Endothelial cell (in vitro differentiated cells): ENCODE results near the gene TBC1D22A. TPM values are rescaled to one million over a fixed set of nuclear protein-coding genes. Genes with fewer than 3 reads are reported as not detected.

Experiments
- DNase-seq: peaks from one replicate; pipeline ENCODE4 v3.0.0; 2021; ENCODE audit warnings: low spot score
- H3K27ac Mint-ChIP-seq: one replicate; pipeline ENCODE4 v1.8.0; 2021; ENCODE audit warnings: mixed read lengths, inconsistent platforms; ENCODE audit not compliant: unreplicated experiment
- H3K27me3 Mint-ChIP-seq: one replicate; pipeline ENCODE4 v1.8.0; 2021; ENCODE audit warnings: mild to moderate bottlenecking, moderate library complexity, mixed read lengths, inconsistent platforms; ENCODE audit not compliant: unreplicated experiment
- H3K36me3 Mint-ChIP-seq: one replicate; pipeline ENCODE4 v1.8.0; 2021; ENCODE audit warnings: mild to moderate bottlenecking, low read depth, mixed read lengths, inconsistent platforms; ENCODE audit not compliant: unreplicated experiment
- H3K4me1 Mint-ChIP-seq: one replicate; pipeline ENCODE4 v1.8.0; 2021; ENCODE audit warnings: mild to moderate bottlenecking, mixed read lengths, inconsistent platforms; ENCODE audit not compliant: unreplicated experiment
- H3K4me3 Mint-ChIP-seq: one replicate; pipeline ENCODE4 v1.8.0; 2021; ENCODE audit warnings: mild to moderate bottlenecking, mixed read lengths, inconsistent platforms; ENCODE audit not compliant: unreplicated experiment
- H3K9me3 Mint-ChIP-seq: one replicate; pipeline ENCODE4 v1.8.0; 2021; ENCODE audit warnings: mixed read lengths, inconsistent platforms; ENCODE audit not compliant: unreplicated experiment
- total RNA-seq: library from RNA; stranded (reverse); fragmentation: NEBNext Ultra II Directional; extraction: Animal tissue kit (Norgen Biotek cat#: 25700); gene quantifications from one replicate; pipeline ENCODE4 v1.2.1, GENCODE V29; 2021; ENCODE audit not compliant: unreplicated experiment
- TF ChIP-seq, protein P1 (sequence below): fragments of 200-600 bp; sonication (generic); IDR thresholded peaks from one replicate; pipeline ENCODE4 v1.5.0; 2021; ENCODE audit warnings: antibody characterized with exemption; ENCODE audit not compliant: unreplicated experiment

Gene TBC1D22A
- total RNA-seq, 1 donor from 2014 or later = 25.3 TPM

DNA sequence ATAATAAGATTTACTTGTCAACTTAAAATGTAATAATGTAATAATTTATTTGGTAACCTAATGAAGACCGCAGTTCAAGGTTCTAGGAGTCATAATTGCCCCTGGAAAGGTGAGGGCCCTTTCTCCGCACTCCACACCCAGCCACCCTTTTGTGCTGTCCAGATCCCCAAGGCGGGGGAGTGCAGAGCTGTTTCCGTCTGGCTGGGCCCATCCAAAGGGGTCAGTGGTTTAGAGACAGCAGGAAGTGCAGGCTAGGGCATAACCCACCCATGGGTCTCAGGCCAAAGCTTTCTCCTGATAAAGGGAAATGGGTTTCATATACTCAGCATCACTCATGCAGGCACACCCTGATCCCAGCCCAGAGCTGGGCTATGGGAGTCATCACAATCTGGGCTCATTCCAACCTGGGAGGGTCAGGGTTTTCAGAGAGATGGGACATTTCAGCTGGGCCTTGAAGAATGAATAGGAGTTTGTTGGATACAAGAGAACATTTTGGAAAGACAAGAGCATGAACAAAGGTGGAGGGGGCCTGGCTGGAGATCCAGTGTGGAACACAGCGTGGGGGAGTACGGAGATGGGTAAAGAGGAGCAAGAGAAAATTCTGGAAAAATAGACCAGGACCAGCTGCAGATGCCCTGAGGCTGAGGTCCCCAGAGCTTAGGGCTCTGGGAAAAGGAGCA, 432.2 kb downstream of the TBC1D22A start:
- no peak for DNase-seq
- TF ChIP-seq, protein P1, sequence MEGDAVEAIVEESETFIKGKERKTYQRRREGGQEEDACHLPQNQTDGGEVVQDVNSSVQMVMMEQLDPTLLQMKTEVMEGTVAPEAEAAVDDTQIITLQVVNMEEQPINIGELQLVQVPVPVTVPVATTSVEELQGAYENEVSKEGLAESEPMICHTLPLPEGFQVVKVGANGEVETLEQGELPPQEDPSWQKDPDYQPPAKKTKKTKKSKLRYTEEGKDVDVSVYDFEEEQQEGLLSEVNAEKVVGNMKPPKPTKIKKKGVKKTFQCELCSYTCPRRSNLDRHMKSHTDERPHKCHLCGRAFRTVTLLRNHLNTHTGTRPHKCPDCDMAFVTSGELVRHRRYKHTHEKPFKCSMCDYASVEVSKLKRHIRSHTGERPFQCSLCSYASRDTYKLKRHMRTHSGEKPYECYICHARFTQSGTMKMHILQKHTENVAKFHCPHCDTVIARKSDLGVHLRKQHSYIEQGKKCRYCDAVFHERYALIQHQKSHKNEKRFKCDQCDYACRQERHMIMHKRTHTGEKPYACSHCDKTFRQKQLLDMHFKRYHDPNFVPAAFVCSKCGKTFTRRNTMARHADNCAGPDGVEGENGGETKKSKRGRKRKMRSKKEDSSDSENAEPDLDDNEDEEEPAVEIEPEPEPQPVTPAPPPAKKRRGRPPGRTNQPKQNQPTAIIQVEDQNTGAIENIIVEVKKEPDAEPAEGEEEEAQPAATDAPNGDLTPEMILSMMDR = no peak
- Mint-ChIP-seq H3K9me3 (peaks cover 32% of the 10 kb centered on the region), H3K4me3 (no peak overlapping the region), H3K27ac (no peak overlapping the region), H3K4me1 (no peaks in the 10 kb centered on the region), H3K27me3 (peaks cover 13% of the 10 kb centered on the region), H3K36me3 (peaks cover 20% of the 10 kb centered on the region)

DNA sequence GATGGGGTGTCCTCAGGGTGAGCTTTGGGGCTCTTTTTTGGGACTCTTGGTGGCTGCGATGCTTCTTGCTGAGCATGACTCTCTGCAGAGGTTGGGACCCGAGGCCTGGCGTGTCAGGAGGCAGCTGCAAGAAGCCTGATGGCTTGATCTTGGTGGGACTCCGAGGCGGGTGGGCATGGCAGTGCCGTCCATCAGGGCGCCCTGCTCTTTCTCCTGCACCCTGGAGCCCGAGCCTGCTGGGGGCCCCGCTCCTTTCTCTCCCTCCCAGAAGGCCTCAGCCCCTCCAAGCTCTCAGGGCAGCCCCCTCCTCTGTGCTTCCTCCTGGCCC, 432.7 kb downstream of the TBC1D22A start:
- no peak overlapping the region for H3K27ac Mint-ChIP-seq
- H3K9me3 Mint-ChIP-seq = peaks cover 37% of the 10 kb centered on the region
- TF ChIP-seq, protein P1 = no peak
- H3K4me3 Mint-ChIP-seq = no peak overlapping the region
- H3K36me3 Mint-ChIP-seq = peaks cover 20% of the 10 kb centered on the region
- no peaks in the 10 kb centered on the region for H3K4me1 Mint-ChIP-seq
- no peak for DNase-seq
- peaks cover 13% of the 10 kb centered on the region for H3K27me3 Mint-ChIP-seq

DNA sequence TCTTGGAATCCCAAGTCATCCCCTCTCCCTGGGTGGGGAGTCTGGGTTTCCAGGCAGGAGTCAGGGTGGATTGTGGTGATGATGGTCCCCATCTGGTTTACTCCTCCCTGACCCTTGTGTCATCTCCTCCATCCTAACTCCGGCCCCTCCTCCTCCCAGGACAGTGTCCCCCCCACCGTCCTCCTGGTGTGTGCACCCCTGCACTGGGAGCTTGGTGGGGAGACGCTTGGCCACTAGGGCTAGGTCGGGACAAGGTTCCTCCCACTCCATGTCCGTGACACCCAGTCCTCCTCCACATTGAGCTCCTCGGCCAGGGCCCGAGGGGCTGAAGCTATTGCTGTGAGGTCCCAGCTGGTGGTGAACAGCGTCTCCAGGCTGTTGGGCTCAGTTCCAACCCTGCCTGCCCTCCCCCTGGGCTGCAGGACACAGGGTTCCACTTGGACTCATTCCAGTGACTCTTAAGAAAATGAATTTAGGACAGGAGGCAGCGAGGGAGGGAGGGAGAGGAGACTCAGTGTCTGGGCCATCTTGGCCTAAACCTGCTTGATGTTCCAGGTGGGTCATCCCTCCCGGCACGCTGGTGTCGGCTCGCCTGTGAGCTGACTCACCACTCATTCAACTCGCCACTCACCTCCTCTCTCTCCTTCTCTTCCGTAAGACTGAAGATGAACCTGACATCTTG, 433.2 kb downstream of the TBC1D22A start:
- no peak overlapping the region for H3K27ac Mint-ChIP-seq
- no peaks in the 10 kb centered on the region for H3K4me1 Mint-ChIP-seq
- peaks cover 42% of the 10 kb centered on the region for H3K9me3 Mint-ChIP-seq
- peaks cover 20% of the 10 kb centered on the region for H3K36me3 Mint-ChIP-seq
- TF ChIP-seq, protein P1 = no peak
- H3K4me3 Mint-ChIP-seq = no peak overlapping the region
- no peak for DNase-seq
- peaks cover 13% of the 10 kb centered on the region for H3K27me3 Mint-ChIP-seq

GRCh38 chr22:47196166-47196849, 433.9 kb downstream of the TBC1D22A start:
- TF ChIP-seq, protein P1 = no peak
- peak overlapping the region; percentile 42 for H3K4me3 Mint-ChIP-seq
- peaks cover 47% of the 10 kb centered on the region for H3K9me3 Mint-ChIP-seq
- H3K36me3 Mint-ChIP-seq = peaks cover 23% of the 10 kb centered on the region
- no peaks in the 10 kb centered on the region for H3K4me1 Mint-ChIP-seq
- H3K27me3 Mint-ChIP-seq = peaks cover 13% of the 10 kb centered on the region
- H3K27ac Mint-ChIP-seq = peak overlapping the region; percentile 72
- no peak for DNase-seq
